ENCODE data around the gene STK16. TPM values are rescaled to one million over a fixed set of nuclear protein-coding genes. Genes with fewer than 3 reads are reported as not detected.

The STK16 gene
- total and polyA plus RNA-seq, 2 of the 13 experiments (the other 11 are each of a cell fraction or from before 2014, with no cell fraction given) = 28.0 to 50.9 TPM

- TF ChIP-seq, protein P1, sequence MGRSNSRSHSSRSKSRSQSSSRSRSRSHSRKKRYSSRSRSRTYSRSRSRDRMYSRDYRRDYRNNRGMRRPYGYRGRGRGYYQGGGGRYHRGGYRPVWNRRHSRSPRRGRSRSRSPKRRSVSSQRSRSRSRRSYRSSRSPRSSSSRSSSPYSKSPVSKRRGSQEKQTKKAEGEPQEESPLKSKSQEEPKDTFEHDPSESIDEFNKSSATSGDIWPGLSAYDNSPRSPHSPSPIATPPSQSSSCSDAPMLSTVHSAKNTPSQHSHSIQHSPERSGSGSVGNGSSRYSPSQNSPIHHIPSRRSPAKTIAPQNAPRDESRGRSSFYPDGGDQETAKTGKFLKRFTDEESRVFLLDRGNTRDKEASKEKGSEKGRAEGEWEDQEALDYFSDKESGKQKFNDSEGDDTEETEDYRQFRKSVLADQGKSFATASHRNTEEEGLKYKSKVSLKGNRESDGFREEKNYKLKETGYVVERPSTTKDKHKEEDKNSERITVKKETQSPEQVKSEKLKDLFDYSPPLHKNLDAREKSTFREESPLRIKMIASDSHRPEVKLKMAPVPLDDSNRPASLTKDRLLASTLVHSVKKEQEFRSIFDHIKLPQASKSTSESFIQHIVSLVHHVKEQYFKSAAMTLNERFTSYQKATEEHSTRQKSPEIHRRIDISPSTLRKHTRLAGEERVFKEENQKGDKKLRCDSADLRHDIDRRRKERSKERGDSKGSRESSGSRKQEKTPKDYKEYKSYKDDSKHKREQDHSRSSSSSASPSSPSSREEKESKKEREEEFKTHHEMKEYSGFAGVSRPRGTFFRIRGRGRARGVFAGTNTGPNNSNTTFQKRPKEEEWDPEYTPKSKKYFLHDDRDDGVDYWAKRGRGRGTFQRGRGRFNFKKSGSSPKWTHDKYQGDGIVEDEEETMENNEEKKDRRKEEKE (IDR thresholded peaks at IDR 0.05) = no peak
- TF ChIP-seq SRY (CRISPR knock-in tag; IDR thresholded peaks at IDR 0.05) (no peak), ZNF501 (CRISPR knock-in tag; IDR thresholded peaks at IDR 0.05) (peak; percentile 75; the same call in 1 of the 2 replicates), FOXM1 (CRISPR knock-in tag; IDR thresholded peaks at IDR 0.05) (no peak), ELK4 (CRISPR knock-in tag; IDR thresholded peaks at IDR 0.05; ENCODE audit: borderline replicate concordance) (no peak), NFIC (IDR thresholded peaks at IDR 0.05; ENCODE audit: low read length) (no peak), ZNF513 (CRISPR knock-in tag; conservative IDR thresholded peaks at IDR 0.05) (no peak), GPN1 (CRISPR knock-in tag; IDR thresholded peaks at IDR 0.05; ENCODE audit: borderline replicate concordance) (no peak), SALL1 (CRISPR knock-in tag; IDR thresholded peaks at IDR 0.05) (peak; percentile 75; the same call in 1 of the 2 replicates), GLI4 (CRISPR knock-in tag; IDR thresholded peaks at IDR 0.05; ENCODE audit: borderline replicate concordance) (no peak; the same call in 1 of the 2 replicates), ZNF10 (CRISPR knock-in tag; IDR thresholded peaks at IDR 0.05; ENCODE audit: borderline replicate concordance, low read depth) (no peak), CBX2 (IDR thresholded peaks at IDR 0.05; ENCODE audit: low read depth, low read length) (no peak), CBX2 (CRISPR knock-in tag; IDR thresholded peaks at IDR 0.05; ENCODE audit: low read depth) (no peak), TMF1 (CRISPR knock-in tag; IDR thresholded peaks at IDR 0.05; ENCODE audit: low read depth) (peak; percentile 74), IKZF4 (CRISPR knock-in tag; IDR thresholded peaks at IDR 0.05; ENCODE audit: borderline replicate concordance, low read depth, not compliant biosample characterization) (no peak), SMAD1 (CRISPR knock-in tag; IDR thresholded peaks at IDR 0.05; ENCODE audit: borderline replicate concordance, low read depth) (no peak), ZNF577 (CRISPR knock-in tag; IDR thresholded peaks at IDR 0.05; ENCODE audit: borderline replicate concordance, low read depth) (no peak)
- TF ChIP-seq, protein P2, sequence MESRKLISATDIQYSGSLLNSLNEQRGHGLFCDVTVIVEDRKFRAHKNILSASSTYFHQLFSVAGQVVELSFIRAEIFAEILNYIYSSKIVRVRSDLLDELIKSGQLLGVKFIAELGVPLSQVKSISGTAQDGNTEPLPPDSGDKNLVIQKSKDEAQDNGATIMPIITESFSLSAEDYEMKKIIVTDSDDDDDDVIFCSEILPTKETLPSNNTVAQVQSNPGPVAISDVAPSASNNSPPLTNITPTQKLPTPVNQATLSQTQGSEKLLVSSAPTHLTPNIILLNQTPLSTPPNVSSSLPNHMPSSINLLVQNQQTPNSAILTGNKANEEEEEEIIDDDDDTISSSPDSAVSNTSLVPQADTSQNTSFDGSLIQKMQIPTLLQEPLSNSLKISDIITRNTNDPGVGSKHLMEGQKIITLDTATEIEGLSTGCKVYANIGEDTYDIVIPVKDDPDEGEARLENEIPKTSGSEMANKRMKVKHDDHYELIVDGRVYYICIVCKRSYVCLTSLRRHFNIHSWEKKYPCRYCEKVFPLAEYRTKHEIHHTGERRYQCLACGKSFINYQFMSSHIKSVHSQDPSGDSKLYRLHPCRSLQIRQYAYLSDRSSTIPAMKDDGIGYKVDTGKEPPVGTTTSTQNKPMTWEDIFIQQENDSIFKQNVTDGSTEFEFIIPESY (CRISPR knock-in tag; IDR thresholded peaks at IDR 0.05) = peak; percentile 4; the same call in 1 of the 2 replicates
- TF ChIP-seq, protein P3, sequence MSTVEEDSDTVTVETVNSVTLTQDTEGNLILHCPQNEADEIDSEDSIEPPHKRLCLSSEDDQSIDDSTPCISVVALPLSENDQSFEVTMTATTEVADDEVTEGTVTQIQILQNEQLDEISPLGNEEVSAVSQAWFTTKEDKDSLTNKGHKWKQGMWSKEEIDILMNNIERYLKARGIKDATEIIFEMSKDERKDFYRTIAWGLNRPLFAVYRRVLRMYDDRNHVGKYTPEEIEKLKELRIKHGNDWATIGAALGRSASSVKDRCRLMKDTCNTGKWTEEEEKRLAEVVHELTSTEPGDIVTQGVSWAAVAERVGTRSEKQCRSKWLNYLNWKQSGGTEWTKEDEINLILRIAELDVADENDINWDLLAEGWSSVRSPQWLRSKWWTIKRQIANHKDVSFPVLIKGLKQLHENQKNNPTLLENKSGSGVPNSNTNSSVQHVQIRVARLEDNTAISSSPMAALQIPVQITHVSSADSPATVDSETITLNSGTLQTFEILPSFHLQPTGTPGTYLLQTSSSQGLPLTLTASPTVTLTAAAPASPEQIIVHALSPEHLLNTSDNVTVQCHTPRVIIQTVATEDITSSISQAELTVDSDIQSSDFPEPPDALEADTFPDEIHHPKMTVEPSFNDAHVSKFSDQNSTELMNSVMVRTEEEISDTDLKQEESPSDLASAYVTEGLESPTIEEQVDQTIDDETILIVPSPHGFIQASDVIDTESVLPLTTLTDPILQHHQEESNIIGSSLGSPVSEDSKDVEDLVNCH (CRISPR knock-in tag; IDR thresholded peaks at IDR 0.05) = 0 out of 2 replicates have a peak, but pooled peaks have one; percentile 18
Observed at GRCh38 chr2:219249203-219249980, 4.1 kb downstream of the STK16 start (continued).
